Activated CD4-positive, alpha-beta T cell treated with anti-CD3 and anti-CD28 coated beads, Interleukin-2, amount 50 U/mL, for 1 hour (primary cell): ENCODE results near the gene GOLGA6L4.
"Not testable (repeated sequence)": the region's sequence is repeated elsewhere in the genome, so short reads cannot be mapped to it uniquely, and the experiment has no call there.

Experiments used
- DNase-seq: peaks from one replicate; pipeline ENCODE4 v3.0.0-alpha.2; 2020

GOLGA6L4 gene

GRCh38 chr15:84235573-84235972 lies at the start of gene GOLGA6L4:
GOLGA6L4 (plus strand) TSS chr15:84235773; CDS start chr15:84235835, 62 bp downstream.
- not testable (repeated sequence) for DNase-seq

- not testable (repeated sequence) for DNase-seq
Measured at GRCh38 chr15:84192982-84193381, 42.6 kb upstream of the GOLGA6L4 start.

GRCh38 chr15:84195603-84196002 lies 40.0 kb upstream of the GOLGA6L4 start:
- DNase-seq: not testable (repeated sequence)

GRCh38 chr15:84196530-84197188 lies 38.9 kb upstream of the GOLGA6L4 start:
- not testable (repeated sequence) for DNase-seq

- not testable (repeated sequence) for DNase-seq
Measured at GRCh38 chr15:84199865-84200264, 35.7 kb upstream of the GOLGA6L4 start.

- DNase-seq: not testable (repeated sequence)
Measured at GRCh38 chr15:84246441-84246840, 10.9 kb downstream of the GOLGA6L4 start.
